HG02798 (cell line): ENCODE data around the gene CSRP1.
"Not testable (repeated sequence)": the region's sequence is repeated elsewhere in the genome, so short reads cannot be mapped to it uniquely, and the experiment has no call there.

Source experiments
- ATAC-seq: cut with Tn5 transposase; IDR thresholded peaks from one replicate; pipeline ENCODE4 v1.9.1; 2021; ENCODE audit warnings: mild to moderate bottlenecking; ENCODE audit not compliant: unreplicated experiment, poor library complexity

The CSRP1 gene

GRCh38 chr1:201506557-201507359 is at the start of gene CSRP1:
Gene CSRP1 (minus strand): TSS chr1:201507123. CDS start chr1:201496303, 10,820 bp downstream.
- ATAC-seq, result peak; percentile 94

- ATAC-seq, result no peak
These were observed 48.6 kb upstream of the CSRP1 start for GRCh38 chr1:201555593-201555945.

GRCh38 chr1:201554789-201555592 is 48.1 kb upstream of the CSRP1 start:
- no peak for ATAC-seq

DNA sequence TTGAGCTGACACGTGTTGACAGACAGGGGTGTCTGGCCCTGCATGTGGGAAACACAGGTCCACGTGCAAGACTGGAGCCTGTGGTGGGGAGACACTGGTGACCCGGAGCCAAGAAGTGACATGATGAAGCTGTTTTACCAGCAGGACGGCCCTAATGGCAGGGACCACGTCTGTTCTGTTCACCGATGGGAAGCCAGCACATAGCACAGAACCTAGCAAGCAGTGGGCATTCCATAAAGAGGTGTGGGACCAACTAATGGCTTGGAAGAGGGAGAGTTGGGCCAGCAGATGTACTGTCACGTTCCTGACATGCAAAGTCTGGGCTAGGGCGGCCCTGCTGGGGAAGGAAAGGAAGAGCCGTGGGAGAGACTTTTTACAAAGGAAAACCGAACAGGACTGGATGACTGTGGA is 47.3 kb upstream of the CSRP1 start:
- ATAC-seq, result no peak

- ATAC-seq, result no peak
These were observed 46.7 kb upstream of the CSRP1 start for GRCh38 chr1:201553496-201554189.

GRCh38 chr1:201552941-201553351 is 46.0 kb upstream of the CSRP1 start:
- no peak for ATAC-seq

- no peak for ATAC-seq
These were observed 45.2 kb upstream of the CSRP1 start for GRCh38 chr1:201551877-201552731.

DNA sequence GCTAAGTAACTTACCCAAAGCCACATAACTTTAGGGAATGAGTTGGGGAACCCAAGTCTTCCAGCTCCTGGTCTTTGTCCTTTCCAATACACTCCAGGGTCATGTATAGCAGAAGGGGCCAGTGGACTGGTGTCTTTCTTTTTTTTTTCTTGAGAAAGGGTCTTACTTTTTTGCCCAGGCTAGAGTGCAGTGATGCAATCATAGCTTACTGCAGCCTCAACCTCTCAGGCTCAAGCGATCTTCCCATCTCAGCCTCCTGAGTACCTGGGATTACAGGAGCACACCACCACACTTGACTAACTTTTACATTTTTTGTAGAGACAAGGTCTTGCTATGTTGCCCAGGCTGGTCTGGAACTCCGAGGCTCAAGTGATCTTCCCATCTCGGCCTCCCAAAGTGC is 44.2 kb upstream of the CSRP1 start:
- ATAC-seq, result no peak

DNA sequence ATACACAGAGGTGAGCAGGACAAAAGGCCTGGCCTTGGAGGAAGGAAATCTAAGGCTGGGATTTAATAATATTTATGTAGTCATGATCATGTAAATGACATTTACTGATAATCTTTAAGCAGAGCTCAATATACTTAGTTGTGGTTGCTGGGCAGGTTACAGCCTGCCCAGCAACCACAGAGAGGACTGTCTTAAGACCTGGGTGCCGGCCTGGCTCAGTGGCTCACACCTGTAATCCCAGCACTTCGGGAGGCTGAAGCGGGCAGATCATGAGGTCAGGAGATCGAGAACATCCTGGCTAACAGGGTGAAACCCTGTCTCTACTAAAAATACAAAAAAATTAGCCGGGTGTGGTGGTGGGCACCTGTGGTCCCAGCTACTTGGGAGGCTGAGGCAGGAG is 42.6 kb upstream of the CSRP1 start:
- ATAC-seq, result not testable (repeated sequence)

DNA sequence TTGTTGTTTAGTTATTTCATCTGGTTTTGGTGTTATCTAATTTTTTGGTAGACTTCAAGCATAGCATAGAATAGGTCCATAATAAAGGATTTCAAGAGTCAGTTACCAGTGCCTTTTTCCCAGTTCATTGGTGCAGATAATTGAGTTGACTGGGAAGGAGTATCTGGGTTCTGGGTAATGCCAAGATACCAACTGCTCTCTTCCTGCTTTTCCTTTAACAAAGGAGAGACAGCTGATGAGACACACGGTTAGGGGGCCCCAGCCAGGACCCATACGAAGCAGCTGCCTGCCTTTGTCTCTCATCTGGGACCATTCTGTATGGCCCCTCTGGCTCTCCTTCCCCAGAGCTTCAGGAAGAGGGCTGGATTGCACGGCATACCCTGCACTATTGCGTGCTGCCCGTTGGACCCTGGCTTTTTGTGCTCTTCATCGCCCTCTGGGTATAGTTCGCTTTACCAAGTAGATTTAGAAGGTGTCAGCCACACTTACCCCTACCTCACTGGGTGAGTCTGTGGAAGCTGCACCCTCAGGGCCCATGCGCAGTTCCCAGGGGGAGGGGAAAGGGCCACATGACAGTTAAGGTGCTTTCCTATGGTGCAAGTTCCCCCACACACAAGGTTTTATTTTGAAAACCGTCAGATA is 39.0 kb upstream of the CSRP1 start:
- no peak for ATAC-seq

GRCh38 chr1:201544710-201545109 is 37.8 kb upstream of the CSRP1 start:
- ATAC-seq, result no peak

DNA sequence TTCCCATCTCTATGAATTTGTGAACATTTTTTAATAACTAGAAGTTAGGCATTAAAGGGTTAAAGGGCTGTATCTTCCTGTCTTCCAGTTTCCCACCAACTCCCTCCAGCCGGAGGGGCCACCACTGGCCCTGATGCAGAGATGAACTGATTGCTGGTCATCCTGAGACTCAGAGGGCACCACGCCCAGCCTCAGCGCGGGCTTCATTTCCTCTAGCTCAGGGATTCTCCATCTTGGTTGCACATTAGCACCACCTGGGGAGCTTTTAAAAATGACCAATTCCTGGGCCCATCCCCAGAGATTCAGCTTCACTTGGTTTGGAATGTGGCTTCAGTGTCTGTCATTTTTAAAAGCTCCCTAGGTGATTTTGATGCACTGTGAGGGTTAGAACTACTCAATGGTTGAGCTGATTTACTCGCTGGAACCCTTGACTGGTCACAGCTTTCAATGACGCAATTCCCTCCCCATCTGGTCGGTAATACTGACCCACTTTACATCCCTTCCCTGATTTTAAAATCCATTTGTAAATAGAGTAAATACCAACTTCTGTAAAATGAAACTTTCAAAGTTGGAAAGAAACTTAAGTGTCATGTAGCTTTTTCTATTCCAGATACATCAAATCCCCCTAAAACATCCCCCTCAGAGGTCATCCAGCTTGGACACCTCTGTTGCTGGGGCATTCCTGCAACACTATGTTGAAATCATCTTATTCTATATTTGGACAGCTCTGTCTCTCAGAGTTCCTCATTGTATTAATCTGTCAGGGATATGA is 37.1 kb upstream of the CSRP1 start:
- ATAC-seq, result no peak

GRCh38 chr1:201542309-201543035 is 35.5 kb upstream of the CSRP1 start:
- ATAC-seq, result no peak

GRCh38 chr1:201540846-201541735 is 34.2 kb upstream of the CSRP1 start:
- no peak for ATAC-seq

- ATAC-seq, result no peak
These were observed 32.9 kb upstream of the CSRP1 start for GRCh38 chr1:201539561-201540431.
